Activated naive CD4-positive, alpha-beta T cell treated with Interleukin-2 at 50 U/mL for 16 hours (primary cell): ENCODE results near the gene RNF19B.
"Not testable (repeated sequence)": the region's sequence is repeated elsewhere in the genome, so short reads cannot be mapped to it uniquely, and the experiment has no call there.

ENCODE experiments used
- DNase-seq: peaks from one replicate; pipeline ENCODE4 v3.0.0-alpha.2; 2020

RNF19B gene

GRCh38 chr1:32992489-32993323 is 28.1 kb upstream of the RNF19B start:
- DNase-seq: peak; percentile 65

DNA sequence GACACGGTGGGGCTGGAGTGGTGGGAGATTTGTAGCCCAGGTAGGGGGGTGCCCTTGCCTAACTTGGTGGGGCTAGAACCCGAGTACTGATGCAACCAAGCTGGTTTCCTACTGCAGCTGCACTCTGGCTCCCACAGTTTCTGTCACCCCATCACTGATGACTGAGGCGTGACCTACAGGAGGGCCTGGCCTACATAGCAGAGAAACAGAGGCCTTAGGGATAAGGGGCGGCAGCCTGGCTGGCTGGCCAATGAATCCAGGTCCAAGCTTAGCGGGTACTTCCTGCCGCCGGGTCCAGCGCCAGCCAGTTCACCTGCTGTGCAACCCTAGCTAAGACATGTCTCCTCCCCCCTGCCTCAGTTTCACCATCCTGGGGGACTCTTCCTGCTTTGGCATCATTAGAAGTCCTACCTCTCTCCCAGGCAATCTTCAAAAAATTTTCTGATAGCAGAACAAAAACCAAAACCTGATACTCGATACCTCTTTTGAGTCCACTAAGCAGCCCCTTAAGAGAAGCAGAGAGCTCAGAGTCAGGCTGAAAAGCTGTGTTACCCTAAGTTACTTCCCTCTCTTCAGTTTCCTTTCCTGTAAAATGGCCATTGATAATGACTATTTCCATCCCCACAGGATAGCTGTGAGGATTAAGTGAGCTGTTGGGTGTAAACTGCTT is 27.3 kb upstream of the RNF19B start:
- DNase-seq: no peak

- DNase-seq: no peak
Measured at GRCh38 chr1:32991386-32991785, 26.8 kb upstream of the RNF19B start.

DNA sequence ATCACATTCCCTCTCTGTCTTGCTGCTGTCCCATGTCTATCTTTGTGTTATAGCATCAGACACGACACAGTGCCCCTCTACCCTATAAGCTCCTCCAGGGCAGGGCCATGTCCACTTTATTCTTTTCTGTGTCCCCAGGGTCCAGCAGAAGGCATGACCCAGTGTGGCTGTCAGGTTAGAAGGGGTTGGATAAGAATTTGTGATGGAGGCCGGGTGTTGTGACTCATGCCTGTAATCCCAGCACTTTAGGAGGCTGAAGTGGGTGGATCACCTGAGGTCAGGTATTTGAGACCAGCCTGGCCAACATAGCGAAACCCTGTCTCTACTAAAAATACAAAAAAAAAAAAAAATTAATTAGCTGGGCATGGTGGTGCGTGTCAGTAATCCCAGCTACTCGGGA is 26.3 kb upstream of the RNF19B start:
- DNase-seq: no peak

- peak; percentile 52 for DNase-seq
Measured at GRCh38 chr1:32989160-32990050, 24.8 kb upstream of the RNF19B start.

DNA sequence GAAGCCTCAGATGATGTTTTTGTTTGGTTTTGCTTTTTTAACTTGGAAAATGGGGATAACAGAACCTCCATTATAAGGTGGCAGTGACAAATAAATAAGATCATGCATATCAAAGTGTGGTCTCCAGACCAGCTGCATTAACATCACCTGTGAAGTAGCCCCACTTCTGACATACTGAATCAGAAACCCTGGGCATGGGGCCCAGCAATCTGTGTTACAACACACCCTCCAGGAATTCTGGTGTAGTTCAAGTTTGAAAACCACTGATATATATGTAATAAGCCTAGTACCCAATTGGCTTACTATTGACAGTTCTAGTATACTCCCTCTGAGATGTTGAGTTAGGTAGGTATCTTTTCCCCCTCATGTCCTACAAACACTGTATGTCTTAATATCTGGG is 24.1 kb upstream of the RNF19B start:
- DNase-seq: no peak

DNA sequence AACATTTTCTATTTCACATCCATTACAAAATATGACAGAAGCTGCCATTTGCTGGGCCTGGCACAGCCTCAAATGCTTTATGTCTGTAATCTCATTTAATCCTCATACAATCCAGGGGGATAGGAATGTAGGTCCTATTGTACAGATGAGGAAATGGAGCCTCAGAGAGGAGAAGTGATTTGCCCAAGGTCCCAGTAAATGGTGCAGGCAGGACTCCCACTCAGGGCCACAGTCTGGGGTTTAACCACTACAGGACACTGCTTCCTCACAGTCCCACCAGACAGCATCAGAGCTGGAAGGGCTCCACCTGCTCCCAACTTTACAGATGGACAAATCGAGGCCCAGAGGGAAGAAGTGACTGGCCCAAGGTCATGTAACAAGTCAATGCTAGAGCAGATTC is 20.6 kb upstream of the RNF19B start:
- DNase-seq: no peak

- peak; percentile 42 for DNase-seq
Measured at GRCh38 chr1:32984455-32985171, 20.0 kb upstream of the RNF19B start.

DNA sequence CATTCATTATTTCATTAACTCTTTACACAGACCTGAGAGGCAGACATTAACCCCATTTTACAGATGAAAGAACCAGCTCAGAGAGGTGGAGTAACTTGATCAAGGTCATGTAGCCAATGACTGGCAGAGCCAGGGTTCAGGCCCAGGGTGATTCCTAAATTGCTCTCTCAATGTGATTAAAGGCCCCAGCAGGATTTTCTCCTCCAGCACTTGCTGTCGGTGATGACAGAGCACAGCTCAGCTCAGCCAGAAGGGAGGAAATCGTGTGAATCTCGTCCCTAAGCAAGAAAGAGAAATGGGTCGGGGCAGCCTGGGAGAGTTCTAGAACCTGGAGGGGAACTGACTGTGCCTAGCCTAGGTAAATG is 19.5 kb upstream of the RNF19B start:
- no peak for DNase-seq

DNA sequence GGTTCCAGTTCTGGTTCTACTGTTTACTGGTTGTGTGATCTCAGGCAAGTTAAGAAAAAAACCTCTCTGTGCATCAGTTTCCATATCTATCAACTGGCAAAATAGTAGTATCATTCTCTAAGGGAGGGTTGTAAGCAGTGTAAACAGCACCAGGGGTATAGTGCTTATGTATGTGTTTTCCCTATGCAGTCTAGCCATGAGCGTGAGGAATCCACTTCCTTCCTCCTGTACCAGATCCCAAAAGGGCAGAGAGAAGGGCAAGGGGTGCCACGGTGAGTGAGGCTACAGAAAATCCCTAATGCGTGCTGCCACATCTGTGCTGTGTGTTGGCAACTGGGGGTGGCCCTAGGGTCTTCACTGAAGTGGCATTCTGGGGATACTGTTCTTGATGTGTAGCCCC is 18.4 kb upstream of the RNF19B start:
- DNase-seq: no peak

DNA sequence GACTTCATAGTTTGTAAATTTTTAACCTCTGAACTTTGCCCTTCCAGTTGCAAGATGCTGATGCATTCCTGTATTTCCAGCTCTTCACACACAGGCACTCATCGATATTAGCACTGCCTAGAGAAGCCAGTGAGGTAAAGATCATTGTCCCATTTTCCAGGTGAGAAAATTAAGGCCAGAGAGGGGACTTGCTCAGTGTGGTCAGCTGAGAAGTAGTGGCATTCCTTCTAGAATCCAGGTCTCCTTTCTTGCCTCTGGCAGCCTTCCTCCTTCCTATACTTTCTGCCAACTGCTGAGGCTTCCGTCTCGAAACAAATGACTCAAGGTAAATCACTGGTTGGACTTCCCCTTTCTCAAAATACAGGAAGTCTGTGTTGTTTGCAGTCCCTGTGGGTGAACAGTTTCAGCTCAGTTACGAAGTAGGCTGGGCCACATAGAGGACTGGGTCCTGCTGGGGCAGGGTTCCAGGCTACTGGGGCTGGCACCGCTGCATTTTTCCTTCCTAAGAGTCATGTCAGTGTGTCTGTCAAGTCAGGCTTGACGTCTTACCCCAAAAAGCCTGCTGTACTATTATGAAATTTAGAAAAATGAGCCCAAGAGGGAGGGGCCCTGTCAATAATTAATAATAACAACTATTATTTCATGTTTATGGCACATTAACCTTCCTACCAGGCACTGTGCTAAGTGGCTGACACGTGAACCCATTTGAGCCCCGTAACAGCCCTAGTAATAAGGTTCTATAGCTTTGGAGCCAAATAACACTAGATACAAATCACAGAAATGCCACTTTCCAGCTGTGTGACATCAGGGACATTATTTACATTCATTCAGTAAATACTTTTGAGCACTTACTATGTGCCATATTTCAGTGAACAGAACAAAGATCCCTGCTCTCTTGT is 16.6 kb upstream of the RNF19B start:
- DNase-seq: peak; percentile 64

DNA sequence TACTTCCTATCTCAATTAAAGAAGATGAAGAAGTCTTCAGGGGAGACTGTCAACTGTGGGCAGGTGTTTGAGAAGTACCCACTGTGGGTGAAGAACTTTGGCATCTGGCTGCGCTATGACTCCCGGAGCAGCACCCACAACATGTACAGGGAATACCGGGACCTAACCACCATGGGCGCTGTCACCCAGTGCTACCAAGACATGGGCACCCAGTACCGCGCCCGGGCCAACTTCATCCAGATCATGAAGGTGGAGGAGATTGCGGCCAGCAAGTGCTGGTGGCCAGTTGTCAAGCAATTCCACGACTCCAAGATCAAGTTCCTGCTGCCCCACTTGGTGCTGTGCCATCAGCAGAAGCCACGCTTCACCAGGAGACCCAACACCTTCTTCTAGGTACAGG is 15.5 kb upstream of the RNF19B start:
- DNase-seq: no peak

- DNase-seq: no peak
Measured at GRCh38 chr1:32978854-32979253, 14.2 kb upstream of the RNF19B start.

GRCh38 chr1:32977546-32978087 is 13.0 kb upstream of the RNF19B start:
- no peak for DNase-seq

DNA sequence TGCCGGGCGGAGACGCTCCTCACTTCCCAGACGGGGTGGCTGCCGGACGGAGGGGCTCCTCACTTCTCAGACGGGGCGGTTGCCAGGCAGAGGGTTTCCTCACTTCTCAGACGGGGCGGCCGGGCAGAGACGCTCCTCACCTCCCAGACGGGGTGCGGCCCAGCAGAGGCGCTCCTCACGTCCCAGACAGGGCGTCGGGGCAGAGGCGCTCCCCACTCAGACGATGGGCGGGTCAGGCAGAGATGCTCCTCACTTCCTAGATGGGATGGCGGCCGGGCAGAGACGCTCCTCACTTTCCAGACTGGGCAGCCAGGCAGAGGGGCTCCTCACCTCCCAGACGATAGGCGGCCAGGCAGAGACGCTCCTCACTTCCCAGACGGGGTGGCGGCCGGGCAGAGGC is 10.4 kb upstream of the RNF19B start:
- not testable (repeated sequence) for DNase-seq

DNA sequence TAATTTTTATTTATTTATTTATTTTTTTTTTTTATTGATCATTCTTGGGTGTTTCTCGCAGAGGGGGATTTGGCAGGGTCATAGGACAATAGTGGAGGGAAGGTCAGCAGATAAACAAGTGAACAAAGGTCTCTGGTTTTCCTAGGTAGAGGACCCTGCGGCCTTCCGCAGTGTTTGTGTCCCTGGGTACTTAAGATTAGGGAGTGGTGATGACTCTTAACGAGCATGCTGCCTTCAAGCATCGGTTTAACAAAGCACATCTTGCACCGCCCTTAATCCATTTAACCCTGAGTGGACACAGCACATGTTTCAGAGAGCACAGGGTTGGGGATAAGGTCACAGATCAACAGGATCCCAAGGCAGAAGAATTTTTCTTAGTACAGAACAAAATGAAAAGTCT is 8.8 kb upstream of the RNF19B start:
- DNase-seq: not testable (repeated sequence)

- no peak for DNase-seq
Measured at GRCh38 chr1:32972814-32973428, 8.3 kb upstream of the RNF19B start.

DNA sequence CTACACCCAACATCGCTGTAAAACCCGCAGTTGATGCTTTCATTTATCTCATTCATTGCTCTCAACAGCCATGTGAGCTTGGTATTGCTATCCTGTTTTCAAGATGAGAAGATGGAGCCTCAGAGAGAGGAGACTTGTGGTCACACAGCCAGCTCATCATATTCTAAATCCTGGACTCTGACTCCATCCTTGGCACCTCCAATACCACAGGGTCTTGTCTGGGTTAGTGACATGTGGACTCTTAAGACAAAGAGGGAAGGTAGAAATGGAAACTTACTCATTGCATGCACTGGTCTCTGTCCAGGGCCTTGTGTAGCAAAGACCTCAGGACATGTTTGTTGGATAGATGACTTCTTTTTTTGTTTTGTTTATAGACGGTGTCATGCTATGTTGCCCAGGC is 7.0 kb upstream of the RNF19B start:
- DNase-seq: no peak

GRCh38 chr1:32971156-32971555 is 6.5 kb upstream of the RNF19B start:
- no peak for DNase-seq

DNA sequence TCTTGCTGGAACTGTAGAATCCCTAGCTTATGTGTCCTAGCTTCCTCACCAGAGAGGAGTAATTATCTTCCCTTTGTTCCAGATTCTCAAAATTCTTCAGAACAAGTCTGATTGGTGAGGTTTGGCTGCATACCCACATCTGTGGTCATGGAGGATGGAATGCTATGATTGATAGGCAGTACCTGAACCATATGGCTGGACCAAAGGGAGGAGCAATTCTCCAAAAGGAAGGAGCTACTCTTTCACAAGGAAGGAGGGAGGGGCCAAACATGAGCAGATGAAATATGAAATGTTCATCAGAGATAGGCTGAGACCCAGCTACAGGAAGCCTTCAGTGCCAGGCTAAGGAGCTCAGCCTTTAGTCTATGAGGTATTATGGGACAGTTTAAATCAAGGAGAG is 5.0 kb upstream of the RNF19B start:
- DNase-seq: no peak
